ENCODE results near the gene MXD4. TPM values are rescaled to one million over a fixed set of nuclear protein-coding genes. Genes with fewer than 3 reads are reported as not detected.

The MXD4 gene
- total RNA-seq, 1 donor from 2014 or later: 22.7 TPM

DNA sequence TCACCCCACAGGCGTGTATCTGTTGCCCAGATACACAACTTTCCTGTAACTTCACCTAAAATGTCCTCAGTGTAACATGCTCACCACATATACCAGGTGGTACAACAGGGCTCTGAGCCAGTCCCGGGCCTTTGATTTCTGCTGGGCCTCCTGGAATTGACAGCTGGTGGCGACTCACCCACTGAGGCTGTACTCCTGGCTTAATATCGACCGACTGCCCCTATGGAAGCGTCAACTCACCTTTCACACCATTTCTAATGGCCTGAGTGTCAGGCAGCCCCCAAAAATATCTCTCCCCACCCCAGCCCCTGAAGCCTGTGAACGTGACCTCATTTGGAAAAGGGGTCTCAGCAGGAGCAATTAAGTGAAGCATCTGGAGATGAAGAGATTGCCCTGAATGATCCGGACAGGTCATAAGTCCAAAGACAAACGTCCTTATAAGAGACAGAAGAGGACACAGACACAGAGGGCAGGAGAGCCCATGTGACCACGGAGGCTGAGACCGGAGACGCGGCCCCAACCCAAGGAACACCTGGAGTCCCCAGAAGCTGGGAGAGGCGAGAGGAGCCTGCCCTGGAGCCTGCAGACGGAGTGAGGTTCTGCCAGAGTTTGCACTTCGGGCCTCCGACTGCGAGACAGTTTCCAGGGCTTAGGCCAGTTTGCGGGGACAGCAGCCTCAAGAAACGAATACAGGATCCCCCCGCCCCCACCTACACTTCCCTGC, 12.6 kb upstream of the MXD4 start:
- H3K27me3 ChIP-seq: no peaks in the 10 kb centered on the region
- no peak overlapping the region for H3K4me2 ChIP-seq
- no peaks in the 10 kb centered on the region for H3K36me3 ChIP-seq
- TF ChIP-seq EZH2 (IDR thresholded peaks at IDR 0.05) (no peak), EZH2phosphoT487 (IDR thresholded peaks at IDR 0.05) (no peak)
- TF ChIP-seq, protein P1, sequence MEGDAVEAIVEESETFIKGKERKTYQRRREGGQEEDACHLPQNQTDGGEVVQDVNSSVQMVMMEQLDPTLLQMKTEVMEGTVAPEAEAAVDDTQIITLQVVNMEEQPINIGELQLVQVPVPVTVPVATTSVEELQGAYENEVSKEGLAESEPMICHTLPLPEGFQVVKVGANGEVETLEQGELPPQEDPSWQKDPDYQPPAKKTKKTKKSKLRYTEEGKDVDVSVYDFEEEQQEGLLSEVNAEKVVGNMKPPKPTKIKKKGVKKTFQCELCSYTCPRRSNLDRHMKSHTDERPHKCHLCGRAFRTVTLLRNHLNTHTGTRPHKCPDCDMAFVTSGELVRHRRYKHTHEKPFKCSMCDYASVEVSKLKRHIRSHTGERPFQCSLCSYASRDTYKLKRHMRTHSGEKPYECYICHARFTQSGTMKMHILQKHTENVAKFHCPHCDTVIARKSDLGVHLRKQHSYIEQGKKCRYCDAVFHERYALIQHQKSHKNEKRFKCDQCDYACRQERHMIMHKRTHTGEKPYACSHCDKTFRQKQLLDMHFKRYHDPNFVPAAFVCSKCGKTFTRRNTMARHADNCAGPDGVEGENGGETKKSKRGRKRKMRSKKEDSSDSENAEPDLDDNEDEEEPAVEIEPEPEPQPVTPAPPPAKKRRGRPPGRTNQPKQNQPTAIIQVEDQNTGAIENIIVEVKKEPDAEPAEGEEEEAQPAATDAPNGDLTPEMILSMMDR (IDR thresholded peaks at IDR 0.05): no peak
- no peaks in the 10 kb centered on the region for H4K20me1 ChIP-seq (ENCODE audit: low read depth)
- peaks cover 2% of the 10 kb centered on the region for H3K4me1 ChIP-seq
- no peak overlapping the region for H3K4me3 ChIP-seq
- no peak overlapping the region for H3K9ac ChIP-seq
- H2AFZ ChIP-seq (replicated peaks): no peak overlapping the region
- H3K27me3 Mint-ChIP-seq (ENCODE audit: insufficient read depth, low read depth): peaks cover 2% of the 10 kb centered on the region
- H3K4me1 Mint-ChIP-seq: peaks cover 12% of the 10 kb centered on the region
- H3K9me3 ChIP-seq (ENCODE audit: low read depth): no peaks in the 10 kb centered on the region
- H3K27ac ChIP-seq: no peak overlapping the region
- no peak overlapping the region for H3K27ac Mint-ChIP-seq
- no peaks in the 10 kb centered on the region for H3F3A ChIP-seq (ENCODE audit: low read depth)
- no peak overlapping the region for H3K4me3 Mint-ChIP-seq
- H3K9me3 Mint-ChIP-seq: no peaks in the 10 kb centered on the region
- H3K36me3 Mint-ChIP-seq: no peaks in the 10 kb centered on the region
- H3K79me2 ChIP-seq (ENCODE audit: low read depth): no peaks in the 10 kb centered on the region
- no peak for DNase-seq (ENCODE audit: low spot score)

DNA sequence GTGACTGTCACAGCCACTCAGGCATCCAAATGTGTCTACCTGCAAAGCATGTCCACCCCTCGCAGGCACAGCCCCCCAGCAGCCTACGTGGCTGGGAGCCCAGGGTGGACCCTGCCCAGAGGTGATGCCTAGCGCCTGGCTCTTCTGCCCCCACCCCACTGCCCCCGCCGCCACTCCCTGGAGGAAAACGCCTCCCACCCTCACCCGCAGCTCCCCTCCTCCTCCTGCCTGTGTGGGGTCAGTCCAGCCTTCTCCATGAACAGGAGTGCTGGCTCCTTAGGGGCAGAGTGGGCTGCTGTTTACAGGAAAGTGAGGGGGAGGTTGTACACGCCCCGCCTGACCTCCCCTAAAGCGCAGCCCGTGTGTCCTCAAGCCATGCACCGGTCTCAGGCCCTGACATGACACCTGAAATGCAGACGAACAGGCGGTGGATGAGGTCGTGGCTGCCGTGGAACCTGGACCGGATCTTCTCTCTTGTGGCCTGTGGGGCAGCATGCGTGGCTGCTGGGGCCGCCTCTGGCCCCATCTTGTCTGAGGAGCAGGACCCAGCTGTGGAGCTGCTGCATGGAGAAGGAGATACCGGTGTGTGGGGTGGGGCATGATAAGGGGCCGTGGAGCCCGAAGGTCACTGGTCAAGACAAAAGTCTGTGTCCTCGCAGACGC, 11.9 kb upstream of the MXD4 start:
- Histone ChIP-seq H3K79me2 (ENCODE audit: low read depth) (no peaks in the 10 kb centered on the region), H3K27me3 (no peaks in the 10 kb centered on the region), H3K36me3 (no peaks in the 10 kb centered on the region), H2AFZ (replicated peaks) (no peak overlapping the region), H3K4me1 (peaks cover 9% of the 10 kb centered on the region), H4K20me1 (ENCODE audit: low read depth) (no peaks in the 10 kb centered on the region), H3K9me3 (ENCODE audit: low read depth) (no peaks in the 10 kb centered on the region), H3F3A (ENCODE audit: low read depth) (no peaks in the 10 kb centered on the region), H3K27ac (no peak overlapping the region), H3K9ac (no peak overlapping the region), H3K4me3 (no peak overlapping the region), H3K4me2 (no peak overlapping the region)
- Mint-ChIP-seq H3K27ac (no peak overlapping the region), H3K4me3 (no peak overlapping the region), H3K4me1 (peaks cover 19% of the 10 kb centered on the region), H3K9me3 (no peaks in the 10 kb centered on the region), H3K36me3 (no peaks in the 10 kb centered on the region), H3K27me3 (ENCODE audit: insufficient read depth, low read depth) (peaks cover 2% of the 10 kb centered on the region)
- TF ChIP-seq, protein P1 (IDR thresholded peaks at IDR 0.05): no peak
- no peak for DNase-seq (ENCODE audit: low spot score)

DNA sequence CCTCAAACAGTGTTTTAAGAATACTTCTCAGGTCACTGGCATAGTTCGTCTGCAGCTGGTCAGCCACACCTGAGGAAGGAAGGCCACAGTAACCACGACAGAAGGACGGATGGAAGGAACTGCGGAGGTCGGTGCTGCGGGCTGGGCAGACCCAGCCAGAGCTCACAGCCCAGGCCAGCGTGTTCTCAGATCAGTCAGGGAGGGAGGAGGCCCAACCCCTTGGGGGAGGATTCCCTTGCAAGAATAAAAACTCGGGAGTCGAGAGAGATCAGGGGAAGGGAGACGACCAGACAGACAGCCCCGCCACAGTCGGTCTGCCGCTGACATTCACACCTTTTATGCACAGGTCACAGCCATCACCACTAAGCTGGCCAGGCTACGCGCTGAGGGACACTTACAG, 11.3 kb upstream of the MXD4 start:
- no peak for DNase-seq (ENCODE audit: low spot score)
- no peaks in the 10 kb centered on the region for H3K79me2 ChIP-seq (ENCODE audit: low read depth)
- no peaks in the 10 kb centered on the region for H3K36me3 Mint-ChIP-seq
- H3K9me3 Mint-ChIP-seq: no peaks in the 10 kb centered on the region
- H3K4me1 Mint-ChIP-seq: peaks cover 20% of the 10 kb centered on the region
- no peaks in the 10 kb centered on the region for H3K27me3 ChIP-seq
- H3K4me1 ChIP-seq: peaks cover 10% of the 10 kb centered on the region
- H3K27ac Mint-ChIP-seq: peak overlapping the region; percentile 81
- H3K4me3 ChIP-seq: no peak overlapping the region
- no peak overlapping the region for H3K4me2 ChIP-seq
- TF ChIP-seq, protein P1 (IDR thresholded peaks at IDR 0.05): no peak
- TF ChIP-seq EZH2 (IDR thresholded peaks at IDR 0.05): no peak
- TF ChIP-seq EZH2phosphoT487 (IDR thresholded peaks at IDR 0.05): no peak
- no peak overlapping the region for H3K9ac ChIP-seq
- H2AFZ ChIP-seq (replicated peaks): no peak overlapping the region
- no peak overlapping the region for H3K27ac ChIP-seq
- no peaks in the 10 kb centered on the region for H4K20me1 ChIP-seq (ENCODE audit: low read depth)
- no peaks in the 10 kb centered on the region for H3K9me3 ChIP-seq (ENCODE audit: low read depth)
- no peak overlapping the region for H3K4me3 Mint-ChIP-seq
- H3F3A ChIP-seq (ENCODE audit: low read depth): no peaks in the 10 kb centered on the region
- peaks cover 2% of the 10 kb centered on the region for H3K27me3 Mint-ChIP-seq (ENCODE audit: insufficient read depth, low read depth)
- no peaks in the 10 kb centered on the region for H3K36me3 ChIP-seq

All from neural progenitor cell (in vitro differentiated cells).